Fibroblast of villous mesenchyme (primary cell): ENCODE results near the gene PPP4R1. TPM values are rescaled to one million over a fixed set of nuclear protein-coding genes. Genes with fewer than 3 reads are reported as not detected.

Source experiments
- DNase-seq: peaks from one replicate; pipeline ENCODE4 v3.0.0-alpha.2; 2010; ENCODE audit warnings: low read depth
- H3K4me3 ChIP-seq: 2 replicates; pipeline ENCODE4 v1.5.1; 2011; ENCODE audit warnings: low read depth, mild to moderate bottlenecking, low read length
- CTCF ChIP-seq: IDR thresholded peaks from 2 replicates; pipeline ENCODE4 v1.5.1; 2012; ENCODE audit warnings: low read depth, mild to moderate bottlenecking, low read length; ENCODE audit not compliant: insufficient read depth
- small RNA-seq: library from RNA; depleted of rRNA; stranded (forward); fragments of <200 nt; gene quantifications from one replicate; pipeline ENCODE3, GENCODE V24; 2012
- total RNA-seq: library from RNA; depleted of rRNA; stranded (reverse); fragments of >200 nt; gene quantifications from 2 replicates; pipeline ENCODE4 v1.2.3, GENCODE V29; 2012

Gene PPP4R1
- total RNA-seq, 1 donor, result 136 TPM

GRCh38 chr18:9508446-9509025 is 105.8 kb downstream of the PPP4R1 start:
- H3K4me3 ChIP-seq, result no peak overlapping the region
- DNase-seq, result peak; percentile 80
- TF ChIP-seq CTCF, result no peak

GRCh38 chr18:9507565-9508088 is 106.7 kb downstream of the PPP4R1 start:
- DNase-seq, result peak; percentile 80
- no peak for TF ChIP-seq CTCF
- H3K4me3 ChIP-seq, result no peak overlapping the region

- DNase-seq, result no peak
- H3K4me3 ChIP-seq, result no peak overlapping the region
- TF ChIP-seq CTCF, result no peak
Observed at GRCh38 chr18:9506046-9506792, 108.1 kb downstream of the PPP4R1 start.

Small RNA genes lying within 50 kb of the gene (small RNA-seq; reads per million reads assigned to genes)
- gene RNU2-27P (not detected), gene RNU6-903P (not detected)

Other genes with a start within 250 kb of the PPP4R1 start
- 69.3 and 76.4 TPM in 2 replicates for gene RALBP1, start 139.0 kb downstream of the PPP4R1 start, total RNA-seq
- 34.5 and 48.6 TPM in 2 replicates for gene RAB31, start 93.7 kb upstream of the PPP4R1 start, total RNA-seq